H9 (cell line): ENCODE measurements around the gene KDSR. TPM values are rescaled to one million over a fixed set of nuclear protein-coding genes. Genes with fewer than 3 reads are reported as not detected.

ENCODE experiments used
- DNase-seq: peaks from one replicate; pipeline ENCODE4 v3.0.0-alpha.2; 2017
- H2AFZ ChIP-seq: one replicate; pipeline ENCODE4 v1.6.1; 2013; ENCODE audit warnings: mild to moderate bottlenecking, low read length, control low read depth, moderate library complexity
- H2AK5ac ChIP-seq: 2 replicates; pipeline ENCODE4 v1.6.1; 2013; ENCODE audit warnings: low read length, control low read depth, mixed read lengths; ENCODE audit not compliant: insufficient read length
- H2BK120ac ChIP-seq: one replicate; pipeline ENCODE4 v1.6.1; 2013; ENCODE audit warnings: low read depth, mild to moderate bottlenecking, low read length, control low read depth, inconsistent platforms; ENCODE audit not compliant: poor library complexity, severe bottlenecking
- H2BK12ac ChIP-seq: 2 replicates; pipeline ENCODE4 v1.6.1; 2013; ENCODE audit warnings: low read length, control low read depth, mixed read lengths, low read depth; ENCODE audit not compliant: insufficient read length
- H2BK15ac ChIP-seq: 2 replicates; pipeline ENCODE4 v1.6.1; 2013; ENCODE audit warnings: low read depth, low read length, control low read depth
- H2BK20ac ChIP-seq: one replicate; pipeline ENCODE4 v1.6.1; 2013; ENCODE audit warnings: low read depth, mild to moderate bottlenecking, low read length, control low read depth, inconsistent platforms; ENCODE audit not compliant: poor library complexity, severe bottlenecking
- H2BK5ac ChIP-seq: 2 replicates; pipeline ENCODE4 v1.6.1; 2013; ENCODE audit warnings: low read length, control low read depth, mixed read lengths; ENCODE audit not compliant: insufficient read length
- H3K14ac ChIP-seq: 2 replicates; pipeline ENCODE4 v1.6.1; 2013; ENCODE audit warnings: low read length, control low read depth; ENCODE audit not compliant: insufficient read depth
- H3K18ac ChIP-seq: 2 replicates; pipeline ENCODE4 v1.6.1; 2013; ENCODE audit warnings: low read depth, mild to moderate bottlenecking, mixed read lengths, low read length, control low read depth; ENCODE audit not compliant: insufficient read length
- H3K23ac ChIP-seq: 2 replicates; pipeline ENCODE4 v1.6.1; 2013; ENCODE audit warnings: low read length, control low read depth, mixed read lengths, low read depth; ENCODE audit not compliant: insufficient read length
- H3K23me2 ChIP-seq: 2 replicates; pipeline ENCODE4 v1.6.1; 2013; ENCODE audit warnings: low read depth, mild to moderate bottlenecking, mixed read lengths, low read length, control low read depth; ENCODE audit not compliant: insufficient read length, poor library complexity, severe bottlenecking
- H3K27ac ChIP-seq: 2 replicates; pipeline ENCODE4 v1.5.1; 2013; ENCODE audit warnings: low read length, control low read depth, mixed read lengths, low read depth; ENCODE audit not compliant: insufficient read length
- H3K27me3 ChIP-seq: 2 replicates; pipeline ENCODE4 v1.6.1; 2013; ENCODE audit warnings: low read length, control low read depth, inconsistent platforms; ENCODE audit not compliant: insufficient read depth
- H3K4ac ChIP-seq: 2 replicates; pipeline ENCODE4 v1.6.1; 2013; ENCODE audit warnings: low read depth, mild to moderate bottlenecking, control low read depth, inconsistent platforms, low read length, moderate library complexity
- H3K4me1 ChIP-seq: 2 replicates; pipeline ENCODE4 v1.6.1; 2013; ENCODE audit warnings: low read length, control low read depth, inconsistent platforms; ENCODE audit not compliant: insufficient read depth
- H3K4me2 ChIP-seq: 2 replicates; pipeline ENCODE4 v1.6.1; 2013; ENCODE audit warnings: low read length, control low read depth, mixed read lengths; ENCODE audit not compliant: insufficient read length, insufficient read depth
- H3K56ac ChIP-seq: 2 replicates; pipeline ENCODE4 v1.6.1; 2013; ENCODE audit warnings: low read depth, mild to moderate bottlenecking, mixed read lengths, low read length, control low read depth; ENCODE audit not compliant: insufficient read length
- H3K79me1 ChIP-seq: 2 replicates; pipeline ENCODE4 v1.6.1; 2013; ENCODE audit warnings: low read depth, mild to moderate bottlenecking, moderate library complexity, low read length, control low read depth, inconsistent platforms; ENCODE audit not compliant: insufficient read depth, poor library complexity, severe bottlenecking
- H3K79me2 ChIP-seq: 2 replicates; pipeline ENCODE4 v1.6.1; 2013; ENCODE audit warnings: low read length, control low read depth, inconsistent platforms; ENCODE audit not compliant: insufficient read depth
- H3K9ac ChIP-seq: 2 replicates; pipeline ENCODE4 v1.6.1; 2013; ENCODE audit warnings: low read length, control low read depth, mixed read lengths; ENCODE audit not compliant: insufficient read length; ENCODE audit errors: extremely low read depth
- H3K9me3 ChIP-seq: one replicate; pipeline ENCODE4 v1.6.1; 2013; ENCODE audit warnings: low read depth, low read length, inconsistent platforms; ENCODE audit not compliant: control insufficient read depth
- H3T11ph ChIP-seq: one replicate; pipeline ENCODE4 v1.6.1; 2013; ENCODE audit warnings: mild to moderate bottlenecking, low read length, control low read depth, inconsistent platforms
- H4K20me1 ChIP-seq: one replicate; pipeline ENCODE4 v1.6.1; 2013; ENCODE audit not compliant: control insufficient read depth, insufficient read length, insufficient read depth
- H4K5ac ChIP-seq: 2 replicates; pipeline ENCODE4 v1.6.1; 2013; ENCODE audit warnings: low read depth, mild to moderate bottlenecking, mixed read lengths, low read length, control low read depth; ENCODE audit not compliant: insufficient read length
- H4K8ac ChIP-seq: replicated peaks from 2 replicates; pipeline ENCODE4 v1.6.1; 2013; ENCODE audit warnings: low read length, control low read depth, mixed read lengths, low read depth; ENCODE audit not compliant: insufficient read length
- H4K91ac ChIP-seq: 2 replicates; pipeline ENCODE4 v1.6.1; 2013; ENCODE audit warnings: low read depth, mild to moderate bottlenecking, moderate library complexity, mixed read lengths, low read length, control low read depth; ENCODE audit not compliant: insufficient read length
- H3K27ac Mint-ChIP-seq, 3 experiments: 2 replicates in 2 of 3; 3 replicates in 1 of 3; pipeline ENCODE4 v1.8.0; 2020 to 2021; ENCODE audit warnings: mixed read lengths in 3 of 3, mild to moderate bottlenecking in 1 of 3, moderate library complexity in 1 of 3
- H3K27me3 Mint-ChIP-seq: 2 replicates; pipeline ENCODE4 v1.8.0; 2021; ENCODE audit warnings: low read depth, mild to moderate bottlenecking, moderate library complexity, mixed read lengths
- H3K36me3 Mint-ChIP-seq, 3 experiments: 2 replicates in 2 of 3; 3 replicates in 1 of 3; pipeline ENCODE4 v1.8.0; 2020 to 2021; ENCODE audit warnings: low read depth in 3 of 3, mixed read lengths in 3 of 3; ENCODE audit not compliant: insufficient read depth in 1 of 3
- H3K4me1 Mint-ChIP-seq, 2 experiments: 2 replicates each; pipeline ENCODE4 v1.8.0; 2020; ENCODE audit warnings: mixed read lengths in 2 of 2
- H3K4me3 Mint-ChIP-seq, 2 experiments: 2 replicates in 1 of 2; 3 replicates in 1 of 2; pipeline ENCODE4 v1.8.0; 2020 to 2021; ENCODE audit warnings: mild to moderate bottlenecking in 2 of 2, mixed read lengths in 2 of 2, moderate library complexity in 1 of 2
- H3K9me3 Mint-ChIP-seq, 2 experiments: 2 replicates in 1 of 2; 3 replicates in 1 of 2; pipeline ENCODE4 v1.8.0; 2020; ENCODE audit warnings: mild to moderate bottlenecking in 2 of 2, mixed read lengths in 2 of 2, moderate library complexity in 1 of 2
- WGBS: extraction: QIAGEN DNeasy Blood & Tissue Kit; methylation state at CpG from one replicate; pipeline ENCODE4 v1.1.7; 2013; ENCODE audit warnings: missing lambda C conversion rate, low lambda C conversion rate, mixed read lengths; ENCODE audit not compliant: insufficient read length; ENCODE audit errors: extremely low coverage; 5-methylcytosine and 5-hydroxymethylcytosine counted together
- total RNA-seq: library from RNA; stranded (reverse); gene quantifications from 2 replicates; pipeline ENCODE4 v1.2.1, GENCODE V29; 2021
- TF ChIP-seq, protein P1 (sequence below): fragments of 200-600 bp; sonication (generic); conservative IDR thresholded peaks from 3 replicates; pipeline ENCODE4 v1.8.0; 2021; ENCODE audit warnings: antibody characterized with exemption, mild to moderate bottlenecking

The KDSR gene
- total RNA-seq, 1 experiment from 2014 or later: 58.5 TPM

- no peak overlapping the region for H2BK12ac ChIP-seq
- no peak overlapping the region for H3K27ac ChIP-seq
- H3K79me2 ChIP-seq: no peaks in the 10 kb centered on the region
- no peak overlapping the region for H3K23ac ChIP-seq
- no peak overlapping the region for H2AK5ac ChIP-seq
- no peak overlapping the region for H3K14ac ChIP-seq
- H2BK15ac ChIP-seq: no peak overlapping the region
- H3K9me3 ChIP-seq: no peaks in the 10 kb centered on the region
- H3K27me3 ChIP-seq: no peaks in the 10 kb centered on the region
- H4K5ac ChIP-seq: no peak overlapping the region
- Mint-ChIP-seq H3K27ac (no peak overlapping the region), H3K36me3 (peaks cover 10 to 76% (median 48%) of the 10 kb centered on the region in 3 experiments; a peak in 6 of 7 replicates), H3K4me1 (no peaks in the 10 kb centered on the region), H3K27me3 (no peaks in the 10 kb centered on the region), H3K4me3 (no peak overlapping the region), H3K9me3 (no peaks in the 10 kb centered on the region)
- H3K23me2 ChIP-seq: no peaks in the 10 kb centered on the region
- no peak overlapping the region for H3K18ac ChIP-seq
- no peak overlapping the region for H4K91ac ChIP-seq
- H3K4ac ChIP-seq: no peak overlapping the region
- H2AFZ ChIP-seq: no peak overlapping the region
- H3T11ph ChIP-seq: no peak overlapping the region
- H2BK20ac ChIP-seq: no peak overlapping the region
- no peak overlapping the region for H3K56ac ChIP-seq
- no peaks in the 10 kb centered on the region for H4K20me1 ChIP-seq
- no peaks in the 10 kb centered on the region for H3K4me1 ChIP-seq
- TF ChIP-seq, protein P1, sequence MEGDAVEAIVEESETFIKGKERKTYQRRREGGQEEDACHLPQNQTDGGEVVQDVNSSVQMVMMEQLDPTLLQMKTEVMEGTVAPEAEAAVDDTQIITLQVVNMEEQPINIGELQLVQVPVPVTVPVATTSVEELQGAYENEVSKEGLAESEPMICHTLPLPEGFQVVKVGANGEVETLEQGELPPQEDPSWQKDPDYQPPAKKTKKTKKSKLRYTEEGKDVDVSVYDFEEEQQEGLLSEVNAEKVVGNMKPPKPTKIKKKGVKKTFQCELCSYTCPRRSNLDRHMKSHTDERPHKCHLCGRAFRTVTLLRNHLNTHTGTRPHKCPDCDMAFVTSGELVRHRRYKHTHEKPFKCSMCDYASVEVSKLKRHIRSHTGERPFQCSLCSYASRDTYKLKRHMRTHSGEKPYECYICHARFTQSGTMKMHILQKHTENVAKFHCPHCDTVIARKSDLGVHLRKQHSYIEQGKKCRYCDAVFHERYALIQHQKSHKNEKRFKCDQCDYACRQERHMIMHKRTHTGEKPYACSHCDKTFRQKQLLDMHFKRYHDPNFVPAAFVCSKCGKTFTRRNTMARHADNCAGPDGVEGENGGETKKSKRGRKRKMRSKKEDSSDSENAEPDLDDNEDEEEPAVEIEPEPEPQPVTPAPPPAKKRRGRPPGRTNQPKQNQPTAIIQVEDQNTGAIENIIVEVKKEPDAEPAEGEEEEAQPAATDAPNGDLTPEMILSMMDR: no peak
- H2BK120ac ChIP-seq: no peak overlapping the region
- no peak overlapping the region for H4K8ac ChIP-seq
- WGBS: no CpG with 5 or more reads among the region's 1 CpG
- DNase-seq: no peak
- H2BK5ac ChIP-seq: no peak overlapping the region
- H3K4me2 ChIP-seq: no peak overlapping the region
- no peak overlapping the region for H3K9ac ChIP-seq
- no peaks in the 10 kb centered on the region for H3K79me1 ChIP-seq
Observed at GRCh38 chr18:63397349-63397748, 30.3 kb upstream of the KDSR start.
